Measurements from ENCODE around the gene LIG1. TPM values are rescaled to one million over a fixed set of nuclear protein-coding genes. Genes with fewer than 3 reads are reported as not detected.

LIG1 gene
- 41.8 and 47.7 TPM in 2 replicates for polyA plus RNA-seq (2014; cell fraction: cytosol; rRNA removed)
- 91.8 and 130 TPM in 2 replicates for polyA plus RNA-seq (2014; cell fraction: nucleus; rRNA removed)

- DNase-seq (ENCODE audit: low spot score): peak; percentile 91
Observed at GRCh38 chr19:48169939-48170803, at the start of gene LIG1, which contains the start of gene ZSWIM9. TSS of gene LIG1 (minus strand) at chr19:48170344. CDS start at chr19:48165566, 4,778 bp downstream. TSS of gene ZSWIM9 (plus strand) at chr19:48170680. CDS start at chr19:48171803, 1,123 bp downstream.

GRCh38 chr19:48218997-48219396 is 48.9 kb upstream of the LIG1 start:
- no peak for DNase-seq (ENCODE audit: low spot score)

- no peak for DNase-seq (ENCODE audit: low spot score)
Observed at GRCh38 chr19:48216933-48217332, 46.8 kb upstream of the LIG1 start.

- DNase-seq (ENCODE audit: low spot score): no peak
Observed at GRCh38 chr19:48213959-48214358, 43.8 kb upstream of the LIG1 start.

GRCh38 chr19:48210005-48210404 is 39.9 kb upstream of the LIG1 start:
- no peak for DNase-seq (ENCODE audit: low spot score)

GRCh38 chr19:48206397-48207093 is 36.4 kb upstream of the LIG1 start:
- no peak for DNase-seq (ENCODE audit: low spot score)

GRCh38 chr19:48203794-48204628 is 33.9 kb upstream of the LIG1 start:
- DNase-seq (ENCODE audit: low spot score): peak; percentile 97

GRCh38 chr19:48203222-48203793 is 33.2 kb upstream of the LIG1 start:
- peak; percentile 3 for DNase-seq (ENCODE audit: low spot score)

- no peak for DNase-seq (ENCODE audit: low spot score)
Observed at GRCh38 chr19:48196933-48197665, 27.0 kb upstream of the LIG1 start.

GRCh38 chr19:48196321-48196763 is 26.2 kb upstream of the LIG1 start:
- DNase-seq (ENCODE audit: low spot score): no peak

- no peak for DNase-seq (ENCODE audit: low spot score)
Observed at GRCh38 chr19:48194844-48195830, 25.0 kb upstream of the LIG1 start.

GRCh38 chr19:48194041-48194843 is 24.1 kb upstream of the LIG1 start:
- no peak for DNase-seq (ENCODE audit: low spot score)

- no peak for DNase-seq (ENCODE audit: low spot score)
Observed at GRCh38 chr19:48192750-48193149, 22.6 kb upstream of the LIG1 start.

GRCh38 chr19:48190885-48191284 is 20.7 kb upstream of the LIG1 start:
- DNase-seq (ENCODE audit: low spot score): no peak

- DNase-seq (ENCODE audit: low spot score): peak; percentile 3
Observed at GRCh38 chr19:48190288-48190884, 20.2 kb upstream of the LIG1 start.

GRCh38 chr19:48186541-48186991 is 16.4 kb upstream of the LIG1 start:
- DNase-seq (ENCODE audit: low spot score): no peak

GRCh38 chr19:48186015-48186414 is 15.9 kb upstream of the LIG1 start:
- DNase-seq (ENCODE audit: low spot score): no peak

GRCh38 chr19:48183356-48183755 is 13.2 kb upstream of the LIG1 start:
- DNase-seq (ENCODE audit: low spot score): no peak

Data from SK-N-DZ (cell line).